DMS79 (cell line): ENCODE measurements around the gene CBX3.
"Not testable (repeated sequence)": the region's sequence is repeated elsewhere in the genome, so short reads cannot be mapped to it uniquely, and the experiment has no call there.

Experiments
- DNase-seq: peaks from one replicate; lab custom pipeline; 2025; lab: John Stamatoyannopoulos, UW

The CBX3 gene

DNA sequence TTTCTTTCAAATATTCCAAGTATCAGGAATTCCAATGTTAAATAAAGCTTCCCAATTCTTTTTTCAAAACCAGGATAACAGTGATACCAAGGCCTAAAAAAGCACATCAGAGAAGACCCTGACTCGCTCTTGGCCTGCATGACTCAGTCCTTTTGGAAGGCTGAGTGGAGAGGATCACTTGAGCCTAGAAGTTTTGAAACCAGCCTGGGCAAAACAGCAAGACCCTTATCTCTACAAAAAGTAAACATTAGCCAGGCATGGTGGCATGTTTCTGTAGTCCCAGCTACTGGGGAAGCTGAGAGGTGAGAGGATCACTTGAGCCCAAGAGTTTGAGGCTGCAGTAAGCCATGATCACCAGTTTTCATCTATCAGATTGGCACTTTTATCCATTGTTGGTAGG lies 30.9 kb upstream of the CBX3 start:
- no peak for DNase-seq

DNA sequence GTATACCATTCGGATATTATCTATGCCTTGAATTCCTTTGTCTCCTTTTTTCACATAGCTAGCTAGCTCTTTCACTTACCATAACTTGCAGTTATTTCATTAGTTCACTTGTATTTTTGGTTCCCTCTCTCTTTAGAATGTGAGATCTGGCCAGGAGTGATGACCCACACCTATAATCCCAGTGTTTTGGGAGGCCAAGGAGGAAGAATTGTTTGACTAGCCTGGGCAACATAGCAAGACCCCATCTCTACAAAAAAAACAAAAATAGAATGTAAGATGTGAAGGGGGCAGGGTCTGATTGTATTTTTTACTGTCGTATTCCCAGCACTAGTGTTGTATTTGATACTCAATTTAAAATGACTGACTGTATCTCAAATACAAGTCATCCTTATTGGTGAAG lies 29.9 kb upstream of the CBX3 start:
- no peak for DNase-seq

DNA sequence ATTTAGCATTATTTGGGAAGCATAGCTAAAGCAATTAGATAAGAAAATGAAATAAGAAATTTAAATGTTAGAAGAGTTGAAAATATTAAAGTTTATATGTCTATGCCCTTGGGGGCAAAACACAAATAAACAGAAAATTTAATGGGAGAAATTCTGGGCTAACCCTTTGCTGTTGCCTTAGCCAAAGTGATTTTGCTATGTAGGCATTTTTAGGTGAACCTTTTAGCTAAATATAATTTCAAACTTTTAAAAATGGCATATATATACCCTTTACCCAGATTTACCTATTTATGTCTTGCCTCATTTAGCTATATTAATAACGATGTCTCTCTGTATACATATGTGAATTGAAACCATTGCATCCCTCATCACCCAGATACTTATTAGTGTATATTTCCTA lies 29.5 kb upstream of the CBX3 start:
- no peak for DNase-seq

DNA sequence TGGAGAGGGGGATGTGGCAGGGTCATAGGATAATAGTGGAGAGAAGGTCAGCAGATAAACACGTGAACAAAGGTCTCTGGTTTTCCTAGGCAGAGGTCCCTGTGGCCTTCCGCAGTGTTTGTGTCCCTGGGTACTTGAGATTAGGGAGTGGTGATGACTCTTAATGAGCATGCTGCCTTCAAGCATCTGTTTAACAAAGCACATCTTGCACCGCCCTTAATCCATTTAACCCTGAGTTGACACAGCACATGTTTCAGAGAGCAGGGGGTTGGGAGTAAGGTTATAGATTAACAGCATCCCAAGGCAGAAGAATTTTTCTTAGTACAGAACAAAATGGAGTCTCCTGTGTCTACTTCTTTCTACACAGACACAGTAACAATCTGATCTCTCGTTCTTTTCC lies 25.6 kb upstream of the CBX3 start:
- DNase-seq, result not testable (repeated sequence)

DNA sequence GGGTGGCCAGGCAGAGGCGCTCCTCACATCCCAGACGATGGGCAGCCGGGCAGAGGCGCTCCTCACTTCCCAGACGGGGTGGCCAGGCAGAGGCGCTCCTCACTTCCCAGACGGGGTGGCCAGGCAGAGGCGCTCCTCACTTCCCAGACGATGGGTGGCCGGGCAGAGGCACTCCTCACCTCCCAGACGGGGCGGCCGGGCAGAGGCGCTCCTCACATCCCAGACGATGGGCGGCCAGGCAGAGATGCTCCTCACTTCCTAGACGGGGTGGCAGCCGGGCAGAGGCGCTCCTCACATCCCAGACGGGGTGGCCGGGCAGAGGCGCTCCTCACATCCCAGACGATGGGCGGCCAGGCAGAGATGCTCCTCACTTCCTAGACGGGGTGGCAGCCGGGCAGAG lies 24.8 kb upstream of the CBX3 start:
- DNase-seq, result not testable (repeated sequence)

DNA sequence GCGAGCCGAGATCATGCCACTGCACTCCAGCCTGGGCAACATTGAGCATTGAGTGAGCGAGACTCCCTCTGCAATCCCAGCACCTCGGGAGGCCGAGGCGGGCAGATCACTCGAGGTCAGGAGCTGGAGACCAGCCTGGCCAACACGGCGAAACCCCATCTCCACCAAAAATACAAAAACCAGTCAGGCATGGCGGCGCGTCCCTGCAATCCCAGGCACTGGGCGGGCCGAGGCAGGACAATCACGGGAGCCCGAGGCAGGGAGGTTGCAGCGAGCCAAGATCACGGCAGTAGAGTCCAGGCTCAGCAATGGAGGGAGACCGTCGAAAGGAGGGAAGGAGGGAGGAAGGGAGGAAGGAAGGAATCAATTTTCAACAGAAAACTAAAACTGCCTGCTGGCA lies 24.3 kb upstream of the CBX3 start:
- not testable (repeated sequence) for DNase-seq

DNA sequence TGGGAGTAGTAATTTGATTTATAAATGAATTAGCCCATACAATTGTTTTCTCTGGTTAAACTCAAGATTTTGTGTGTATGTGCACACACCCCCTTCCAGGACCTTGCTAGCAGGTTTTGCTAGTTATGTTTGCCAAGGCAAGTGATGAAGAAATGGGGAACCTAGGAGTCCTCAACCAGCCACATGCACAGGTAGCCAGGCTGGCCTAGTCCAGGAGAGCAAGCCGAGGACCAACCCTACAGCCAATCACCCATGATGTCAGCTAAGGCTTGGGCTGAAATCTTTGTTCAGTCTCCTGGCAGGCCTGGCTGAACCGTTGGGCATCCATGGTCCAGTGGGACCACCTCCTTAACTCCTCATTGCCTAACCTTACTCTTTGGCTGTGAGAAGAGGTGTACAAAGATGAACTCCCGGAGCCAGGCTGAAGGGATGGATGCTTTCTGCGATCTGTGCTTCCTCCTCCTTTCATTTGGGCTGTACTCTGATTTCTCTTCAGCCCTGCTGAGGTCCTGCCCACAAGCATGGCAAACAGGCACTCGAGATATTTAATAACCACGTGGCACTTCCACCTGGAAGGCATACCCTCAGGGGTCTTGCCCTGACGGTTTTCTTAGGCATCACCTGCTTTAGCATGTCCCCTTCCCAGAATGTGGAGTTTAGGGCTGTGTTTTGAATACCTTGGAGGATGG lies 23.1 kb upstream of the CBX3 start:
- no peak for DNase-seq

DNA sequence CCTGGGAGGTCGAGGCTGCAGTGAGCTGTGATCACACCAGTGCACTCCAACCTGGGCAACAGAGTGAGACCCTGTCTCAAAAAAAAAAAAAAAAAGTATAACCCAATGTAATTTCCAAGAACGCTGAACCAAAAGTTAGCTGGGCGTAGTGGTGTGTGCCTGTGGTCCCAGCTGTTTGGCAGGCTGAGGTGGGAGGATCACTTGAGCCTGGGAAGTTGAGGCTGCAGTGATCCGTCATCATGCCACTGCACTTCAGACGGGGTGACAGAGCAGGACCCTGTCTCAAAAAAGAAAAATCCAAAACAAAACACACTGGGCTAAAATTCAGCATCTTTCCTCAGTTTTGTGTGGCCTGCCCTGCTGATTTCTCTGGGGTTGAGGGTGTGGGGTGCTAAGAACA lies 22.1 kb upstream of the CBX3 start:
- no peak for DNase-seq

DNA sequence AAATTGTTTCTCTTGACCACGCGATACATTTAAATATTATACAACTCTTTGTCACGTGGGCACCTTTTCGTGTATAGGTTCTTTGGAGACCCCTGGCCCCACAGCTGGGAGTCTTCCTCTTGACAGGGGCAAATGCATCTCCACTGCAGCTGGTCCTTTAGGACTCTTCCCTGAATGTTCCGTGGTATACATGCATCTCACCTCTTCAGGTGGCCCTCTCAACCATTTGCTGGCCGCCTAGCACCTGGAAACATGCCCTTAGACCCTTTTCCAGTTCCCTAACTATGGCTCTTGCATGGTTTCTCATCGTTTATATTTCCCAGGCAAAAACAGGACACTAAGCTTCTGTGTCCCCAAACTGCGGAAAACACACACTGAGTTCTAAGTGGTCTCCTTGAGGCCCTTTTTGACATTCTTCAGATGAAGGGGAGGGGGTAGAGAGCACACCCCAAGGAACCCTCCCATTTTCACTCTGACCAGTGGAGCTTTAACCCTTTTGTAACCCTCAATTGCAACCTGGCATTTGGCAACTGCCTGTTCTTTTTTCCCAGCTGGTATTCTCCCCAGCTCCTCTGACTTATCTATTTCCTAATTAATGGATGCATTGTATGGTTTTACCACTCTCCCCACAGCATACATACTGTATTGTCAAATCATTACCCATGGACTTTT lies 21.6 kb upstream of the CBX3 start:
- no peak for DNase-seq

DNA sequence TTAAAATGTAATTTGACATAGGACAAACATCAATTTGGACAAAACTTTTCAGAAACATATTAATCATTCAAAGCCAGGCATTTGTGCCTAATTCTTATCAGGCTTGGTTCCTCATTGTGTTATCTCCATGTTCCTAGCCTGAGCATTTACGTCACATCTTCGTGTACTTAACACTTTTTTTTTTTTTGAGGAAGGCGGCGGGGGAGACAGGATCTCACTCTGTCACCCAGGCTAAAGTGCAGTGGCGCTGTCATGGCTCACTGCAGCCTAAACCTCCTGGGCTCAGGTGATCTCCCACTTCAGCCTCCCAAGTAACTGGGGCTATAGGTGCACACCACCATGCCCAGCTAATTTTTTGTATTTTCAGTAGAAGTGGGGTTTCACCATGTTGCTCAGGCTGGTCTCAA lies 20.8 kb upstream of the CBX3 start:
- DNase-seq, result no peak

DNA sequence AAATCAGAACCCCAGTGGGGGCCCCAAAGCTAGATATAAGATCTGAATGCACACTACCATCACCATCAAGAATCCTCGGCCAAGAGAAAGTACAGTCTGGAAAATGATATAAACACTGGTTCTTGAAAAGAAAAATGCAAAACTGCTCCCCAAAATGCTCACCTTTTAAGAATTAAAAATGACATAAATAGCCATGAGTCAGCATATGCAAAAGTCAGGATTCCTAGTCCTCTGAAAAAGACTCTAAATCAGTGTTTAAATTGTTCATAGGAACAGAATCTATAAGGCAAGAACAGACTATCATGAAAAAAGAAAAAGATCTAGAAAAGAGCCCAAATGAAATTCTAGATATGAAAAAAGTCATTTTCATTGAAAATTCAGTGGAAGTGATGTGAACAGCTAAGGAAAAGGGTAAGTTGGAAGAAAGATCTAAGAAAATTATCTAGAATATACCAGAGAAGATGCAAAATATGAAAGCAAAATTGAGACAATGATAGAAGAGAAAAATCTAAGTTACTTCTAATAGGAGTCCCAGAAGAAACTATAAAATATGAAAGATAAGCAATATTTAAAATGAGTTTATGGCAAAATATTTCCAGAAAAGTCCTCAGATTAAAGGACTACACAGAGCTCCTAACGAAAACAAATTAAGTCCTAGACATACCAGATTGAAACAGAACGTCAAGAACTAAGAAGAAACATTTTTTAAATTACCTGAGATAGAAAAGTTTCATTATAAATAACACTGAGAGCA lies 19.9 kb upstream of the CBX3 start:
- no peak for DNase-seq

DNA sequence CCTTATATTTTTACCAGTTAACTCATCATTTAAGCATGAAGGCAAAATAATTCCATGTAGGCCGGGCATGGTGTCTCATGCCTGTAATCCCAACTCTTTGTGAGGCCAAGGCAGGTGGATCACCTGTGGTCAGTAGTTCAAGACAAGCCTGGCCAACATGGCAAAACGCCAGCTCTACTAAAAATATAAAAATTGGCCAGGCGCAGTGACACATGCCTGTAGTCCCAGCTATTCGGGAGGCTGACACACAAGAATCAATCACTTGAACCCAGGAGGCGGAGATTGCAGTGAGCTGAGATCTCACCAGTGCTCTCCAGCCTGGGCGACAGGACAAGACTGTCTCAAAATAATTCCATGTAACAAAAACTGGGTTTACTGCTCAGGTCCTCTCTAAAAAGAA lies 19.3 kb upstream of the CBX3 start:
- DNase-seq, result no peak

DNA sequence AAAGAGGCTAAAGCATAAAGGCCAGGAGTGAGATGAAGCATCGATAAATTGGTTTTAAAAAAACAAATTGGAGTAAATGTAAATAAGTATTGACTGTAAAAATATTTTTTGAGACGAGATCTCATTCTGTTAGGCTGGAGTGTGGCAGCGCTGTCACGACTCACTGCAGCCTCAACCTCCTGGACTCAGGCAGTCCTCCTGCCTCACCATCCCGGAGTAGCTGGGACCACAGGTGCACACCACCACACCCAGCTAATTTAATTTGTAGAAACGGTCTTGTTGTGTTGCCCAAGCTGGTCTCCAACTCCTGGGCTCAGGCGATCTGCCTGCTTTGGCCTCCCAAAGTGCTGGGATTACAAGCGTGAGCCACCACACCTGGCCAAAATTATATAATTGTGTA lies 18.8 kb upstream of the CBX3 start:
- no peak for DNase-seq

DNA sequence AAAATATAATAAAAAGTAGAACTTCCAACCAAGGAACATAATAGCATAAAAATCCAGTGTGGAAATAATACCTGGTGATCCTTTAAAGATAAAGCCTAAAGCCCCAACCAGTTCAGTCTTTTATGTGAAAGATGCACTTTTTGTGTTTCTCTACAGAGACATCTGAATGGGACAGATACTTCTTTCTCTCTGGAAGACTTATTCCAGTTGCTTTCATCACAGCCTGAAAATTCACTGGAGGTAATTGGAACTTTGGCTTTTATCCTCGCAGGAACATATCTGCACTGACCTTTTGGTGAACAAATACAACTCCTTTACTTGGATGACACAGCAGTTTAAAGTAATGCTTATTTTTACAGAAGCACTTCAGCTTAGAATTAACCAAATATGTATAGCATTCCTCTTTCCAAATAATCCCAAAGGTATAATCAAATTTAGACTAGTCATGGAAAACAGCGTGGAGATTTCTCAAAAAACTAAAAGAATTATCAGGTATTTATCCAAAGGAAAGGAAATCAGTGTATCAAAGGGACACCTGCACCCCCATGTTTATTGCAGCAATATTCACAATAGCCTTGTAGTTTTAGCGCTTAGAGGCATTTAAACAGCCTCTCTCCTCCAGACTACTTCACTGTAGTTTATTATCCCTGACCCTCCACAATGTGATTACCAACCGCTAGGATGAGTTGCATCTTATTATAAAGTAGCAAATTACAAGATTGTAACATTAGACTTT lies 17.8 kb upstream of the CBX3 start:
- DNase-seq, result no peak

DNA sequence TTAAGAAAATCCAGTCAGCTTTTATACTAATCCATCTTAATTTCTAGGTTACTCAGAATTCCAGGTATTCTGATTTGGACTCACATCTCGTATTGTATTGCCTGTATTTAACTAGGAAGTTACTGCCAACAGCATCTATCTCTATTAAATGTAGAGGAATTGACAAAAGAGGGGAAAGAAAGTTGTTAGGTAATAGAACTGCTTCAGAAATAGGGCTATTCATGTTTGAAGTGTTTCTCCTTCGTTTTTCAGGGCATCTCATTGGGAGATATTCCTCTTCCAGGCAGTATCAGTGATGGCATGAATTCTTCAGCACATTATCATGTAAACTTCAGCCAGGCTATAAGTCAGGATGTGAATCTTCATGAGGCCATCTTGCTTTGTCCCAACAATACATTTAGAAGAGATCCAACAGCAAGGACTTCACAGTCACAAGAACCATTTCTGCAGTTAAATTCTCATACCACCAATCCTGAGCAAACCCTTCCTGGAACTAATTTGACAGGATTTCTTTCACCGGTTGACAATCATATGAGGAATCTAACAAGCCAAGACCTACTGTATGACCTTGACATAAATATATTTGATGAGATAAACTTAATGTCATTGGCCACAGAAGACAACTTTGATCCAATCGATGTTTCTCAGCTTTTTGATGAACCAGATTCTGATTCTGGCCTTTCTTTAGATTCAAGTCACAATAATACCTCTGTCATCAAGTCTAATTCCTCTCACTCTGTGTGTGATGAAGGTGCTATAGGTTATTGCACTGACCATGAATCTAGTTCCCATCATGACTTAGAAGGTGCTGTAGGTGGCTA lies 17.1 kb upstream of the CBX3 start:
- DNase-seq, result not testable (repeated sequence)

DNA sequence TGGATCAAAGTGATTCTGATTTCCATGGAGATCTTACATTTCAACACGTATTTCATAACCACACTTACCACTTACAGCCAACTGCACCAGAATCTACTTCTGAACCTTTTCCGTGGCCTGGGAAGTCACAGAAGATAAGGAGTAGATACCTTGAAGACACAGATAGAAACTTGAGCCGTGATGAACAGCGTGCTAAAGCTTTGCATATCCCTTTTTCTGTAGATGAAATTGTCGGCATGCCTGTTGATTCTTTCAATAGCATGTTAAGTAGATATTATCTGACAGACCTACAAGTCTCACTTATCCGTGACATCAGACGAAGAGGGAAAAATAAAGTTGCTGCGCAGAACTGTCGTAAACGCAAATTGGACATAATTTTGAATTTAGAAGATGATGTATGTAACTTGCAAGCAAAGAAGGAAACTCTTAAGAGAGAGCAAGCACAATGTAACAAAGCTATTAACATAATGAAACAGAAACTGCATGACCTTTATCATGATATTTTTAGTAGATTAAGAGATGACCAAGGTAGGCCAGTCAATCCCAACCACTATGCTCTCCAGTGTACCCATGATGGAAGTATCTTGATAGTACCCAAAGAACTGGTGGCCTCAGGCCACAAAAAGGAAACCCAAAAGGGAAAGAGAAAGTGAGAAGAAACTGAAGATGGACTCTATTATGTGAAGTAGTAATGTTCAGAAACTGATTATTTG lies 16.3 kb upstream of the CBX3 start:
- no peak for DNase-seq

DNA sequence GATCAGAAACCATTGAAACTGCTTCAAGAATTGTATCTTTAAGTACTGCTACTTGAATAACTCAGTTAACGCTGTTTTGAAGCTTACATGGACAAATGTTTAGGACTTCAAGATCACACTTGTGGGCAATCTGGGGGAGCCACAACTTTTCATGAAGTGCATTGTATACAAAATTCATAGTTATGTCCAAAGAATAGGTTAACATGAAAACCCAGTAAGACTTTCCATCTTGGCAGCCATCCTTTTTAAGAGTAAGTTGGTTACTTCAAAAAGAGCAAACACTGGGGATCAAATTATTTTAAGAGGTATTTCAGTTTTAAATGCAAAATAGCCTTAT lies 15.7 kb upstream of the CBX3 start:
- no peak for DNase-seq

DNA sequence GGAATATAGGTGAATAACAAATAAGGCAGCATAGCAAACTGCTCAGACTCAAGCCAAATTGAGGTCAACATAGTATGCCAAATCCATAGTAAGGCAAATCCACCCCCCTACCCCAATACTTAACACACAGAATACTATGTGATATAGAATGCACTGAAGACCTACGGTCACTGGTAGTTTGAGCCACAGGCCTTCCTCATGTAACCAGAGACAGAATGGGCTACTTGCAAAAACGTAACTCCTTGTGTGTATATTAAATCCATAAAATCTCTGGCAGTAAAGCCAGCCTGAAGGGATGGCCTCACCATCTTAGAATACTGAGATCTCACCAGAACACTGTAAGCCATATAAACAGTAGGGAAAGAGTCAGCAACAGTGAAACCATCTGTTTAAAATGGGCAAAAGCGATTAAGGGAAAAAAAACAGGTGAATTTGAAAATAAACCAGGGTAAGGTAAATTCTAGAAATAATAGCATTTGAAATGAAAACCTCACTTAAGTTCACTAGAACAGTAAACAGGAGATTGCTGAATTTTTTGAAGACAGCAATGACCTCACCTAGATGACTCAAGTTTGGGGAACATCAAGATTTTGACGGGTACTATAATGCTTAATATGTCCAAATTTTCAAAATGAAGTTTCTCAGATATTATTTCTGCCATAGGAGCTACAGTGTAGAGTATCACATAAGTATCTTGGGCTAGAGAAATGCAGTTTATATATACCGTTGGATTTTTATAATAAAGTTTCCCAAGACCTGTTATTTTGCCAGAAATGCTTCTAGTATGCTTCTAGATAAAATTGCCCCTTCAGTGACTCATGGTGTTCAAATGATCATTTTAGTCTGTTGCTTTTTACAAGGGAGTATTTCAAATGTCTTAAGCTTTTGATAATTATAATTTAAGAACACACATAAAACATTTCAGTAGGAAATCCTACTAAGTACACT lies 14.9 kb upstream of the CBX3 start:
- no peak for DNase-seq

DNA sequence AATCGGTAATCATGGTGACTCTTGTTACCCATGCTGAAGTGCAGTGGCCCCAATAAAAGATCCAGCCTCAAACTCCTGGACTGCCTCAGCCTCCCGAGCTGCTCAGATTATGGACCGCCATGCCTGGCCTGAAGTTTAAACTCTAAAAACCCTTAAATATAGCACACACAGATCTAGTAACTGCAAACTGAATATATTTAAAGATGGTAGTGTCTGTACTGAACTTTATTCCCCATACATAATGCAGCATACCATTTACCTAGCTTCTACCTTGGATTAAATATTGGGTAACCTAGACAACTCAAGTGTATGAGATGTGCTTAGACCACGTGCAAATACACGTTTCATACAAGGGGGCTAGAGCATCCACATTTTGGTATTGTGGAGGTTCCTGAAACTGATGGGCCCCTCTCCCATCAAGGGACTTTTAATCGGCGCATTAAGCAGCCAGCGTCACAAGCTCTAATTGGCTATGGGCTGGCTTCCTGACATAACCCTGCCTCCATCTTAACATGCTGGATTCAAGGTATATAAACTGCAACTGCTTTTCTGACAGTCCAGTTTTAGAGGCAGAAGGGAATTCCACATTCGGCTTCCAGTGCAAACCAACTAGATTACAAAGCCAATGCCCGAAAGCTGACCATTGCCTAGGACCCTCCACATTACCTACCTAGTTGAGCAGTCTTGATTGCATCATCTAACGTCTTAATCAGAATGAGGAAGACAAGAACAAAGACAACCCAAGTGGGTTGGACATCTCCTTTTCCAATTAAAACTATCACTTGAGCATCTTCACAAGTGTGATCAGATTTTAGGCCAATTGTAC lies 14.0 kb upstream of the CBX3 start:
- DNase-seq, result no peak
